ENCODE data around the gene ALS2. TPM values are rescaled to one million over a fixed set of nuclear protein-coding genes. Genes with fewer than 3 reads are reported as not detected.

ALS2 gene
- polyA plus RNA-seq, 1 of the 3 experiments (the other 2 are of a cell fraction) = 11.6 TPM

DNA sequence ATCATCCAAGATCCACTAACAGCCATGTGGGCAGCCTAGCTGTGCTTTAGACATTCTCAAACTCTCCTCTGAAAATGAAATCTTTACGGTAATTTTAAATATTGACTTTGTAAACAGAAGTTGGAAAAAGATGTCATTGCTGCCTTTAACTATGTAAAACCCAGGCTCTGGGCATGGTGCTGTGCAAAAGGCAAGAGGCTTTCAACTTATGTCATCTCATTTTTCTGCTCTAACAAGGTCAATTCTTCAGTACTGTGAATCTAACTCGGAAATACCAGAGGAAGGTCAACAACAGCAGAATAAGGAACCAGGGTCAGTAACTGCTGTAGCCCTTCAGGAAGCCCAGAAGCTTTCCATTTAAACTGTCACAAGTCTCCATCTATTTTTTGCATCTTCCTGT is 45.2 kb downstream of the ALS2 start:
- Histone ChIP-seq H4K20me1 (ENCODE audit: insufficient read depth) (no peaks in the 10 kb centered on the region), H3K27ac (ENCODE audit: low read depth in 2 of 2, low read length in 1 of 2) (no peak overlapping the region), H3K4me2 (no peak overlapping the region), H2AFZ (ENCODE audit: low read depth) (no peak overlapping the region), H3F3A (replicated peaks; ENCODE audit: insufficient read depth) (peaks cover 8% of the 10 kb centered on the region), H3K4me3 (ENCODE audit: low read depth in 2 of 2, low read length in 1 of 2) (no peak overlapping the region), H3K9me3 (peaks cover 20% of the 10 kb centered on the region), H3K4me1 (ENCODE audit: control insufficient read depth in 1 of 2, insufficient read depth in 2 of 2, low read depth in 1 of 2, low read length in 1 of 2) (no peaks in the 10 kb centered on the region), H3K36me3 (replicated peaks in 1 of 2; ENCODE audit: control insufficient read depth in 1 of 2, insufficient read depth in 2 of 2, low read length in 1 of 2) (peaks cover 74 to 99% of the 10 kb centered on the region in 2 experiments), H3K79me2 (ENCODE audit: insufficient read depth) (no peaks in the 10 kb centered on the region), H3K27me3 (ENCODE audit: insufficient read depth) (no peaks in the 10 kb centered on the region), H3K9ac (no peak overlapping the region), H3K9me2 (no peaks in the 10 kb centered on the region)
- ChIA-PET POLR2A (no interaction called here), CTCF (no interaction called here)
- TF ChIP-seq, protein P1, sequence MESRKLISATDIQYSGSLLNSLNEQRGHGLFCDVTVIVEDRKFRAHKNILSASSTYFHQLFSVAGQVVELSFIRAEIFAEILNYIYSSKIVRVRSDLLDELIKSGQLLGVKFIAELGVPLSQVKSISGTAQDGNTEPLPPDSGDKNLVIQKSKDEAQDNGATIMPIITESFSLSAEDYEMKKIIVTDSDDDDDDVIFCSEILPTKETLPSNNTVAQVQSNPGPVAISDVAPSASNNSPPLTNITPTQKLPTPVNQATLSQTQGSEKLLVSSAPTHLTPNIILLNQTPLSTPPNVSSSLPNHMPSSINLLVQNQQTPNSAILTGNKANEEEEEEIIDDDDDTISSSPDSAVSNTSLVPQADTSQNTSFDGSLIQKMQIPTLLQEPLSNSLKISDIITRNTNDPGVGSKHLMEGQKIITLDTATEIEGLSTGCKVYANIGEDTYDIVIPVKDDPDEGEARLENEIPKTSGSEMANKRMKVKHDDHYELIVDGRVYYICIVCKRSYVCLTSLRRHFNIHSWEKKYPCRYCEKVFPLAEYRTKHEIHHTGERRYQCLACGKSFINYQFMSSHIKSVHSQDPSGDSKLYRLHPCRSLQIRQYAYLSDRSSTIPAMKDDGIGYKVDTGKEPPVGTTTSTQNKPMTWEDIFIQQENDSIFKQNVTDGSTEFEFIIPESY (IDR thresholded peaks at IDR 0.05; ENCODE audit: borderline replicate concordance, low read depth) = no peak
- TF ChIP-seq MEF2A (IDR thresholded peaks at IDR 0.05; ENCODE audit: borderline replicate concordance, low read depth) = no peak
- no peak for TF ChIP-seq TCF12 (IDR thresholded peaks at IDR 0.05)
- TF ChIP-seq EP300 (IDR thresholded peaks at IDR 0.05; ENCODE audit: borderline replicate concordance in 1 of 2, low read depth in 1 of 2, low read length in 1 of 2) = no peak
- no peak for TF ChIP-seq GABPA (IDR thresholded peaks at IDR 0.05; ENCODE audit: low read depth)
- TF ChIP-seq, protein P2, sequence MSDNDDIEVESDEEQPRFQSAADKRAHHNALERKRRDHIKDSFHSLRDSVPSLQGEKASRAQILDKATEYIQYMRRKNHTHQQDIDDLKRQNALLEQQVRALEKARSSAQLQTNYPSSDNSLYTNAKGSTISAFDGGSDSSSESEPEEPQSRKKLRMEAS (IDR thresholded peaks at IDR 0.05; ENCODE audit: low read depth) = no peak
- no peak for TF ChIP-seq SIN3A (IDR thresholded peaks at IDR 0.05; ENCODE audit: borderline replicate concordance, low read depth, low read length)
- no peak for TF ChIP-seq POLR2AphosphoS5 (IDR thresholded peaks at IDR 0.05; ENCODE audit: low read depth, low read length)
- TF ChIP-seq, protein P3, sequence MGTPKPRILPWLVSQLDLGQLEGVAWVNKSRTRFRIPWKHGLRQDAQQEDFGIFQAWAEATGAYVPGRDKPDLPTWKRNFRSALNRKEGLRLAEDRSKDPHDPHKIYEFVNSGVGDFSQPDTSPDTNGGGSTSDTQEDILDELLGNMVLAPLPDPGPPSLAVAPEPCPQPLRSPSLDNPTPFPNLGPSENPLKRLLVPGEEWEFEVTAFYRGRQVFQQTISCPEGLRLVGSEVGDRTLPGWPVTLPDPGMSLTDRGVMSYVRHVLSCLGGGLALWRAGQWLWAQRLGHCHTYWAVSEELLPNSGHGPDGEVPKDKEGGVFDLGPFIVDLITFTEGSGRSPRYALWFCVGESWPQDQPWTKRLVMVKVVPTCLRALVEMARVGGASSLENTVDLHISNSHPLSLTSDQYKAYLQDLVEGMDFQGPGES (IDR thresholded peaks at IDR 0.05; ENCODE audit: low read depth, low read length) = no peak
- TF ChIP-seq MXI1 (IDR thresholded peaks at IDR 0.05; ENCODE audit: low read depth, low read length) = no peak
- no peak for TF ChIP-seq SMC3 (IDR thresholded peaks at IDR 0.05; ENCODE audit: low read depth, low read length)
- no peak for TF ChIP-seq ELF1 (IDR thresholded peaks at IDR 0.05)
- no peak for TF ChIP-seq NRF1 (IDR thresholded peaks at IDR 0.05; ENCODE audit: low read depth, low read length)
- TF ChIP-seq, protein P4, sequence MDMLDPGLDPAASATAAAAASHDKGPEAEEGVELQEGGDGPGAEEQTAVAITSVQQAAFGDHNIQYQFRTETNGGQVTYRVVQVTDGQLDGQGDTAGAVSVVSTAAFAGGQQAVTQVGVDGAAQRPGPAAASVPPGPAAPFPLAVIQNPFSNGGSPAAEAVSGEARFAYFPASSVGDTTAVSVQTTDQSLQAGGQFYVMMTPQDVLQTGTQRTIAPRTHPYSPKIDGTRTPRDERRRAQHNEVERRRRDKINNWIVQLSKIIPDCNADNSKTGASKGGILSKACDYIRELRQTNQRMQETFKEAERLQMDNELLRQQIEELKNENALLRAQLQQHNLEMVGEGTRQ (IDR thresholded peaks at IDR 0.05; ENCODE audit: borderline replicate concordance, low read depth, low read length) = no peak
- no peak for TF ChIP-seq RXRA (IDR thresholded peaks at IDR 0.05; ENCODE audit: borderline replicate concordance, low read depth)
- no peak for TF ChIP-seq FOXM1 (IDR thresholded peaks at IDR 0.05; ENCODE audit: low read depth)
- no peak for TF ChIP-seq NFIC (IDR thresholded peaks at IDR 0.05; ENCODE audit: borderline replicate concordance)
- no peak for TF ChIP-seq TAF1 (IDR thresholded peaks at IDR 0.05; ENCODE audit: borderline replicate concordance, low read depth, low read length)
- no peak for DNase-seq
- WGBS (ENCODE audit: low lambda C conversion rate) = 93% methylated on average over 2 of the region's 2 CpGs
